H9 (cell line): ENCODE data around the gene LRMDA. TPM values are rescaled to one million over a fixed set of nuclear protein-coding genes. Genes with fewer than 3 reads are reported as not detected.

Source experiments
- DNase-seq: peaks from one replicate; pipeline ENCODE4 v3.0.0-alpha.2; 2017
- H2AFZ ChIP-seq: one replicate; pipeline ENCODE4 v1.6.1; 2013; ENCODE audit warnings: mild to moderate bottlenecking, low read length, control low read depth, moderate library complexity
- H2AK5ac ChIP-seq: 2 replicates; pipeline ENCODE4 v1.6.1; 2013; ENCODE audit warnings: low read length, control low read depth, mixed read lengths; ENCODE audit not compliant: insufficient read length
- H2BK120ac ChIP-seq: one replicate; pipeline ENCODE4 v1.6.1; 2013; ENCODE audit warnings: low read depth, mild to moderate bottlenecking, low read length, control low read depth, inconsistent platforms; ENCODE audit not compliant: poor library complexity, severe bottlenecking
- H2BK12ac ChIP-seq: 2 replicates; pipeline ENCODE4 v1.6.1; 2013; ENCODE audit warnings: low read length, control low read depth, mixed read lengths, low read depth; ENCODE audit not compliant: insufficient read length
- H2BK15ac ChIP-seq: 2 replicates; pipeline ENCODE4 v1.6.1; 2013; ENCODE audit warnings: low read depth, low read length, control low read depth
- H2BK20ac ChIP-seq: one replicate; pipeline ENCODE4 v1.6.1; 2013; ENCODE audit warnings: low read depth, mild to moderate bottlenecking, low read length, control low read depth, inconsistent platforms; ENCODE audit not compliant: poor library complexity, severe bottlenecking
- H2BK5ac ChIP-seq: 2 replicates; pipeline ENCODE4 v1.6.1; 2013; ENCODE audit warnings: low read length, control low read depth, mixed read lengths; ENCODE audit not compliant: insufficient read length
- H3K14ac ChIP-seq: 2 replicates; pipeline ENCODE4 v1.6.1; 2013; ENCODE audit warnings: low read length, control low read depth; ENCODE audit not compliant: insufficient read depth
- H3K18ac ChIP-seq: 2 replicates; pipeline ENCODE4 v1.6.1; 2013; ENCODE audit warnings: low read depth, mild to moderate bottlenecking, mixed read lengths, low read length, control low read depth; ENCODE audit not compliant: insufficient read length
- H3K23ac ChIP-seq: 2 replicates; pipeline ENCODE4 v1.6.1; 2013; ENCODE audit warnings: low read length, control low read depth, mixed read lengths, low read depth; ENCODE audit not compliant: insufficient read length
- H3K23me2 ChIP-seq: 2 replicates; pipeline ENCODE4 v1.6.1; 2013; ENCODE audit warnings: low read depth, mild to moderate bottlenecking, mixed read lengths, low read length, control low read depth; ENCODE audit not compliant: insufficient read length, poor library complexity, severe bottlenecking
- H3K27ac ChIP-seq: 2 replicates; pipeline ENCODE4 v1.5.1; 2013; ENCODE audit warnings: low read length, control low read depth, mixed read lengths, low read depth; ENCODE audit not compliant: insufficient read length
- H3K27me3 ChIP-seq: 2 replicates; pipeline ENCODE4 v1.6.1; 2013; ENCODE audit warnings: low read length, control low read depth, inconsistent platforms; ENCODE audit not compliant: insufficient read depth
- H3K4ac ChIP-seq: 2 replicates; pipeline ENCODE4 v1.6.1; 2013; ENCODE audit warnings: low read depth, mild to moderate bottlenecking, control low read depth, inconsistent platforms, low read length, moderate library complexity
- H3K4me1 ChIP-seq: 2 replicates; pipeline ENCODE4 v1.6.1; 2013; ENCODE audit warnings: low read length, control low read depth, inconsistent platforms; ENCODE audit not compliant: insufficient read depth
- H3K4me2 ChIP-seq: 2 replicates; pipeline ENCODE4 v1.6.1; 2013; ENCODE audit warnings: low read length, control low read depth, mixed read lengths; ENCODE audit not compliant: insufficient read length, insufficient read depth
- H3K56ac ChIP-seq: 2 replicates; pipeline ENCODE4 v1.6.1; 2013; ENCODE audit warnings: low read depth, mild to moderate bottlenecking, mixed read lengths, low read length, control low read depth; ENCODE audit not compliant: insufficient read length
- H3K79me1 ChIP-seq: 2 replicates; pipeline ENCODE4 v1.6.1; 2013; ENCODE audit warnings: low read depth, mild to moderate bottlenecking, moderate library complexity, low read length, control low read depth, inconsistent platforms; ENCODE audit not compliant: insufficient read depth, poor library complexity, severe bottlenecking
- H3K79me2 ChIP-seq: 2 replicates; pipeline ENCODE4 v1.6.1; 2013; ENCODE audit warnings: low read length, control low read depth, inconsistent platforms; ENCODE audit not compliant: insufficient read depth
- H3K9ac ChIP-seq: 2 replicates; pipeline ENCODE4 v1.6.1; 2013; ENCODE audit warnings: low read length, control low read depth, mixed read lengths; ENCODE audit not compliant: insufficient read length; ENCODE audit errors: extremely low read depth
- H3K9me3 ChIP-seq: one replicate; pipeline ENCODE4 v1.6.1; 2013; ENCODE audit warnings: low read depth, low read length, inconsistent platforms; ENCODE audit not compliant: control insufficient read depth
- H3T11ph ChIP-seq: one replicate; pipeline ENCODE4 v1.6.1; 2013; ENCODE audit warnings: mild to moderate bottlenecking, low read length, control low read depth, inconsistent platforms
- H4K20me1 ChIP-seq: one replicate; pipeline ENCODE4 v1.6.1; 2013; ENCODE audit not compliant: control insufficient read depth, insufficient read length, insufficient read depth
- H4K5ac ChIP-seq: 2 replicates; pipeline ENCODE4 v1.6.1; 2013; ENCODE audit warnings: low read depth, mild to moderate bottlenecking, mixed read lengths, low read length, control low read depth; ENCODE audit not compliant: insufficient read length
- H4K8ac ChIP-seq: replicated peaks from 2 replicates; pipeline ENCODE4 v1.6.1; 2013; ENCODE audit warnings: low read length, control low read depth, mixed read lengths, low read depth; ENCODE audit not compliant: insufficient read length
- H4K91ac ChIP-seq: 2 replicates; pipeline ENCODE4 v1.6.1; 2013; ENCODE audit warnings: low read depth, mild to moderate bottlenecking, moderate library complexity, mixed read lengths, low read length, control low read depth; ENCODE audit not compliant: insufficient read length
- H3K27ac Mint-ChIP-seq, 3 experiments: 2 replicates in 2 of 3; 3 replicates in 1 of 3; pipeline ENCODE4 v1.8.0; 2020 to 2021; ENCODE audit warnings: mixed read lengths in 3 of 3, mild to moderate bottlenecking in 1 of 3, moderate library complexity in 1 of 3
- H3K27me3 Mint-ChIP-seq: 2 replicates; pipeline ENCODE4 v1.8.0; 2021; ENCODE audit warnings: low read depth, mild to moderate bottlenecking, moderate library complexity, mixed read lengths
- H3K36me3 Mint-ChIP-seq, 3 experiments: 2 replicates in 2 of 3; 3 replicates in 1 of 3; pipeline ENCODE4 v1.8.0; 2020 to 2021; ENCODE audit warnings: low read depth in 3 of 3, mixed read lengths in 3 of 3; ENCODE audit not compliant: insufficient read depth in 1 of 3
- H3K4me1 Mint-ChIP-seq, 2 experiments: 2 replicates each; pipeline ENCODE4 v1.8.0; 2020; ENCODE audit warnings: mixed read lengths in 2 of 2
- H3K4me3 Mint-ChIP-seq, 2 experiments: 2 replicates in 1 of 2; 3 replicates in 1 of 2; pipeline ENCODE4 v1.8.0; 2020 to 2021; ENCODE audit warnings: mild to moderate bottlenecking in 2 of 2, mixed read lengths in 2 of 2, moderate library complexity in 1 of 2
- H3K9me3 Mint-ChIP-seq, 2 experiments: 2 replicates in 1 of 2; 3 replicates in 1 of 2; pipeline ENCODE4 v1.8.0; 2020; ENCODE audit warnings: mild to moderate bottlenecking in 2 of 2, mixed read lengths in 2 of 2, moderate library complexity in 1 of 2
- WGBS: extraction: QIAGEN DNeasy Blood & Tissue Kit; methylation state at CpG from one replicate; pipeline ENCODE4 v1.1.7; 2013; ENCODE audit warnings: missing lambda C conversion rate, low lambda C conversion rate, mixed read lengths; ENCODE audit not compliant: insufficient read length; ENCODE audit errors: extremely low coverage; 5-methylcytosine and 5-hydroxymethylcytosine counted together
- total RNA-seq: library from RNA; stranded (reverse); gene quantifications from 2 replicates; pipeline ENCODE4 v1.2.1, GENCODE V29; 2021
- TF ChIP-seq, protein P1 (sequence below): fragments of 200-600 bp; sonication (generic); conservative IDR thresholded peaks from 3 replicates; pipeline ENCODE4 v1.8.0; 2021; ENCODE audit warnings: antibody characterized with exemption, mild to moderate bottlenecking

The LRMDA gene
- total RNA-seq, 1 experiment from 2014 or later: 1.8 TPM

GRCh38 chr10:75593692-75594556 lies 162.5 kb downstream of the LRMDA start:
- Mint-ChIP-seq H3K36me3 (peaks cover 0 to 2% (median 0%) of the 10 kb centered on the region in 3 experiments; a peak in 1 of 7 replicates), H3K9me3 (no peaks in the 10 kb centered on the region; a peak in 1 of 5 replicates), H3K4me3 (no peak overlapping the region), H3K27me3 (peaks cover 47% of the 10 kb centered on the region), H3K4me1 (peaks cover 31 to 38% of the 10 kb centered on the region in 2 experiments), H3K27ac (0 out of 7 replicates have a peak overlapping the region, but pooled peaks of 1 of the 3 experiments have one; percentile 12)
- no peak overlapping the region for H3K18ac ChIP-seq
- H4K5ac ChIP-seq: no peak overlapping the region
- no peak overlapping the region for H2BK120ac ChIP-seq
- no peak overlapping the region for H3K9ac ChIP-seq
- peak; percentile 75 for DNase-seq
- WGBS: no CpG with 5 or more reads among the region's 14 CpGs
- H2BK12ac ChIP-seq: no peak overlapping the region
- H3K4ac ChIP-seq: no peak overlapping the region
- no peak overlapping the region for H2BK15ac ChIP-seq
- no peak overlapping the region for H2BK20ac ChIP-seq
- TF ChIP-seq, protein P1, sequence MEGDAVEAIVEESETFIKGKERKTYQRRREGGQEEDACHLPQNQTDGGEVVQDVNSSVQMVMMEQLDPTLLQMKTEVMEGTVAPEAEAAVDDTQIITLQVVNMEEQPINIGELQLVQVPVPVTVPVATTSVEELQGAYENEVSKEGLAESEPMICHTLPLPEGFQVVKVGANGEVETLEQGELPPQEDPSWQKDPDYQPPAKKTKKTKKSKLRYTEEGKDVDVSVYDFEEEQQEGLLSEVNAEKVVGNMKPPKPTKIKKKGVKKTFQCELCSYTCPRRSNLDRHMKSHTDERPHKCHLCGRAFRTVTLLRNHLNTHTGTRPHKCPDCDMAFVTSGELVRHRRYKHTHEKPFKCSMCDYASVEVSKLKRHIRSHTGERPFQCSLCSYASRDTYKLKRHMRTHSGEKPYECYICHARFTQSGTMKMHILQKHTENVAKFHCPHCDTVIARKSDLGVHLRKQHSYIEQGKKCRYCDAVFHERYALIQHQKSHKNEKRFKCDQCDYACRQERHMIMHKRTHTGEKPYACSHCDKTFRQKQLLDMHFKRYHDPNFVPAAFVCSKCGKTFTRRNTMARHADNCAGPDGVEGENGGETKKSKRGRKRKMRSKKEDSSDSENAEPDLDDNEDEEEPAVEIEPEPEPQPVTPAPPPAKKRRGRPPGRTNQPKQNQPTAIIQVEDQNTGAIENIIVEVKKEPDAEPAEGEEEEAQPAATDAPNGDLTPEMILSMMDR: peak; percentile 78
- no peaks in the 10 kb centered on the region for H3K9me3 ChIP-seq
- H3K27ac ChIP-seq: no peak overlapping the region
- H3K23ac ChIP-seq: no peak overlapping the region
- peaks cover 11% of the 10 kb centered on the region; the same call in 1 of the 2 replicates for H3K27me3 ChIP-seq
- H3K56ac ChIP-seq: no peak overlapping the region
- no peak overlapping the region for H3T11ph ChIP-seq
- H4K8ac ChIP-seq: no peak overlapping the region
- no peak overlapping the region for H3K14ac ChIP-seq
- H3K23me2 ChIP-seq: no peaks in the 10 kb centered on the region
- H3K4me1 ChIP-seq: 0 out of 2 replicates have a peak, but pooled peaks cover 2% of the 10 kb centered on the region
- H4K91ac ChIP-seq: no peak overlapping the region
- no peaks in the 10 kb centered on the region for H3K79me1 ChIP-seq
- H2AK5ac ChIP-seq: no peak overlapping the region
- no peak overlapping the region for H2BK5ac ChIP-seq
- H4K20me1 ChIP-seq: no peaks in the 10 kb centered on the region
- no peaks in the 10 kb centered on the region for H3K79me2 ChIP-seq
- H2AFZ ChIP-seq: no peak overlapping the region
- H3K4me2 ChIP-seq: no peak overlapping the region
